Neural progenitor cell (in vitro differentiated cells): Measurements from ENCODE around the gene MRPL4. TPM values are rescaled to one million over a fixed set of nuclear protein-coding genes. Genes with fewer than 3 reads are reported as not detected.
"Not testable (repeated sequence)": the region's sequence is repeated elsewhere in the genome, so short reads cannot be mapped to it uniquely, and the experiment has no call there.

ENCODE experiments used
- DNase-seq: peaks from one replicate; pipeline ENCODE4 v3.0.0-alpha.2; 2016; ENCODE audit warnings: low spot score
- H2AFZ ChIP-seq: fragments of 200-600 bp; sonication (generic); replicated peaks from 2 replicates; pipeline ENCODE4 v1.6.1; 2016; ENCODE audit warnings: antibody characterized with exemption
- H3F3A ChIP-seq: fragments of 200-600 bp; sonication (generic); 2 replicates; pipeline ENCODE4 v1.6.1; 2016; ENCODE audit warnings: antibody characterized with exemption, low read depth
- H3K27ac ChIP-seq: fragments of 200-600 bp; sonication (generic); 2 replicates; pipeline ENCODE4 v1.5.1; 2016; ENCODE audit warnings: mild to moderate bottlenecking
- H3K27me3 ChIP-seq: fragments of 200-600 bp; sonication (generic); 2 replicates; pipeline ENCODE4 v1.6.1; 2016; ENCODE audit warnings: mild to moderate bottlenecking, moderate library complexity
- H3K36me3 ChIP-seq: fragments of 200-600 bp; sonication (generic); 2 replicates; pipeline ENCODE4 v1.5.1; 2016
- H3K4me1 ChIP-seq: fragments of 200-600 bp; sonication (generic); 2 replicates; pipeline ENCODE4 v1.6.1; 2016; ENCODE audit warnings: mixed run types
- H3K4me2 ChIP-seq: fragments of 200-600 bp; sonication (generic); 2 replicates; pipeline ENCODE4 v1.6.1; 2016
- H3K4me3 ChIP-seq: fragments of 200-600 bp; sonication (generic); 2 replicates; pipeline ENCODE4 v1.5.1; 2016
- H3K79me2 ChIP-seq: fragments of 200-600 bp; sonication (generic); 2 replicates; pipeline ENCODE4 v1.6.1; 2016; ENCODE audit warnings: low read depth
- H3K9ac ChIP-seq: fragments of 200-600 bp; sonication (generic); 2 replicates; pipeline ENCODE4 v1.6.1; 2016
- H3K9me3 ChIP-seq: fragments of 200-600 bp; sonication (generic); 2 replicates; pipeline ENCODE4 v1.5.1; 2016; ENCODE audit warnings: low read depth
- H4K20me1 ChIP-seq: fragments of 200-600 bp; sonication (generic); 2 replicates; pipeline ENCODE4 v1.6.1; 2016; ENCODE audit warnings: low read depth
- H3K27ac Mint-ChIP-seq: 3 replicates; pipeline ENCODE4 v1.8.0; 2021; ENCODE audit warnings: mixed read lengths
- H3K27me3 Mint-ChIP-seq: 2 replicates; pipeline ENCODE4 v1.8.0; 2022; ENCODE audit warnings: low read depth, mild to moderate bottlenecking, inconsistent platforms, moderate library complexity, mixed read lengths; ENCODE audit not compliant: insufficient read depth
- H3K36me3 Mint-ChIP-seq: 3 replicates; pipeline ENCODE4 v1.8.0; 2021; ENCODE audit warnings: mixed read lengths
- H3K4me1 Mint-ChIP-seq: 3 replicates; pipeline ENCODE4 v1.8.0; 2021; ENCODE audit warnings: mixed read lengths
- H3K4me3 Mint-ChIP-seq: 3 replicates; pipeline ENCODE4 v1.8.0; 2021; ENCODE audit warnings: mild to moderate bottlenecking, moderate library complexity, mixed read lengths
- H3K9me3 Mint-ChIP-seq: 3 replicates; pipeline ENCODE4 v1.8.0; 2020; ENCODE audit warnings: mixed read lengths
- EZH2 ChIP-seq: fragments of 200-600 bp; sonication (generic); IDR thresholded peaks from 2 replicates; pipeline ENCODE4 v1.6.1; 2017; ENCODE audit warnings: antibody characterized with exemption, mild to moderate bottlenecking, moderate library complexity
- EZH2phosphoT487 ChIP-seq: fragments of 200-600 bp; sonication (generic); IDR thresholded peaks from 2 replicates; pipeline ENCODE4 v1.6.1; 2017; ENCODE audit warnings: antibody characterized with exemption
- total RNA-seq: library from RNA; depleted of rRNA; stranded (reverse); fragments of >200 nt; gene quantifications from 2 replicates; pipeline ENCODE4 v1.2.3, GENCODE V29; 2015; ENCODE audit warnings: low replicate concordance
- TF ChIP-seq, protein P1 (sequence below): fragments of 200-600 bp; sonication (generic); IDR thresholded peaks from 2 replicates; pipeline ENCODE4 v1.5.1; 2017; ENCODE audit warnings: antibody characterized with exemption, mild to moderate bottlenecking

MRPL4 gene
- total RNA-seq, 1 donor from 2014 or later: 22.5 TPM

DNA sequence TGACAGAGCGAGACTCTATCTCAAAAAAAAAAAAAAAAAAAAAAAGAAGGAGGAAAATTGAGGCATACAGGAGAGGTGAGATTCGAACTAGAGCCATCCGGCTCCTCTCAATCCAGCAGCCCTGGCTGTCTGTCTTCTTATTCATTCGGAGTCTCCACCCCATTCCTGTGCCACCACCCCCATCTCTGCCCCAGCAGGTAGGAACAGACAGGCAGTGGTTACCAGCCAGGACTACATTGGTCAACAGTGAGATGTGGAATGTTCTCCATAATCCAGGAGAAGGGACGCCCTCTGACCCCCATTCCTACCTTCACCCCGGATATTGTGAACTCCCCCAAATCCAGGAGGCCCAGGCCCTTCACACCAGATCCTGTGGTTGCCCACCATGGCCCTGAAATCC lies 14.3 kb upstream of the MRPL4 start:
- Mint-ChIP-seq H3K9me3 (no peaks in the 10 kb centered on the region), H3K4me3 (no peak overlapping the region), H3K36me3 (no peaks in the 10 kb centered on the region), H3K27me3 (no peaks in the 10 kb centered on the region), H3K4me1 (peaks cover 6% of the 10 kb centered on the region), H3K27ac (no peak overlapping the region)
- Histone ChIP-seq H4K20me1 (no peaks in the 10 kb centered on the region), H3F3A (no peaks in the 10 kb centered on the region), H3K9me3 (no peaks in the 10 kb centered on the region), H3K9ac (no peak overlapping the region), H2AFZ (no peak overlapping the region), H3K4me2 (no peak overlapping the region), H3K79me2 (no peaks in the 10 kb centered on the region), H3K27me3 (no peaks in the 10 kb centered on the region), H3K4me1 (no peaks in the 10 kb centered on the region), H3K27ac (no peak overlapping the region), H3K4me3 (no peak overlapping the region), H3K36me3 (no peaks in the 10 kb centered on the region)
- TF ChIP-seq EZH2phosphoT487 (no peak), EZH2 (no peak)
- TF ChIP-seq, protein P1, sequence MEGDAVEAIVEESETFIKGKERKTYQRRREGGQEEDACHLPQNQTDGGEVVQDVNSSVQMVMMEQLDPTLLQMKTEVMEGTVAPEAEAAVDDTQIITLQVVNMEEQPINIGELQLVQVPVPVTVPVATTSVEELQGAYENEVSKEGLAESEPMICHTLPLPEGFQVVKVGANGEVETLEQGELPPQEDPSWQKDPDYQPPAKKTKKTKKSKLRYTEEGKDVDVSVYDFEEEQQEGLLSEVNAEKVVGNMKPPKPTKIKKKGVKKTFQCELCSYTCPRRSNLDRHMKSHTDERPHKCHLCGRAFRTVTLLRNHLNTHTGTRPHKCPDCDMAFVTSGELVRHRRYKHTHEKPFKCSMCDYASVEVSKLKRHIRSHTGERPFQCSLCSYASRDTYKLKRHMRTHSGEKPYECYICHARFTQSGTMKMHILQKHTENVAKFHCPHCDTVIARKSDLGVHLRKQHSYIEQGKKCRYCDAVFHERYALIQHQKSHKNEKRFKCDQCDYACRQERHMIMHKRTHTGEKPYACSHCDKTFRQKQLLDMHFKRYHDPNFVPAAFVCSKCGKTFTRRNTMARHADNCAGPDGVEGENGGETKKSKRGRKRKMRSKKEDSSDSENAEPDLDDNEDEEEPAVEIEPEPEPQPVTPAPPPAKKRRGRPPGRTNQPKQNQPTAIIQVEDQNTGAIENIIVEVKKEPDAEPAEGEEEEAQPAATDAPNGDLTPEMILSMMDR: no peak
- DNase-seq: no peak

DNA sequence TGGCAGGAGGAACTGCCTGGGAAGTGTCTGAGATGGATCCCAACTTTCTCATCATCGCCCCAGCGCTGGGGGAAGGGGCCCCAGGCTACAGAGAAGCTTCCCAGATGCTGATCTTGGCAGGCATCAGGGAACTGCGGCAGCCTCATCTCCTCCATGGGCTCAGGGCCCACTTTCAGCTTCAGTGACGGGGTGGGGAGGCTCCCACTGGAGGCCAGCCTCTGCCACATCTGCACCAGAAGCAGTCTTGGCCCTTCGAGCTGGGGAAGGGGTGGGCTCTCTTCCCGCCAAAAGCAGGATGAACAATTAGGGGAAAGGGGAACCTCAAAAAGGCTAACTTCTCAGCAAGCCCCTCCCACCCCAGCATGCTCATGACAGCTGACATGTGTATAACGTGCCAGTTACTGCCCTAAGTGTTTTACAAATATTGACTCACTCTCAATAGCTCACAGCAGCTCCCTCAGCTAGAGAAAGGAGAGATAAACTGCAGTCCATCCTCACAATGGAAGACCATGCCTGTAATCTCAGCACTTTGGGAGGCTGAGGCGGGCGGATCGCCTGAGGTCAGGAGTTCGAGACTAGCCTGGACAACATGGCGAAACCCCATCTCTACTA lies 13.7 kb upstream of the MRPL4 start:
- Mint-ChIP-seq H3K36me3 (no peaks in the 10 kb centered on the region), H3K4me3 (no peak overlapping the region), H3K4me1 (peaks cover 6% of the 10 kb centered on the region), H3K27ac (no peak overlapping the region), H3K9me3 (no peaks in the 10 kb centered on the region), H3K27me3 (no peaks in the 10 kb centered on the region)
- Histone ChIP-seq H2AFZ (no peak overlapping the region), H3K36me3 (no peaks in the 10 kb centered on the region), H3K79me2 (no peaks in the 10 kb centered on the region), H3K4me1 (no peaks in the 10 kb centered on the region), H3K9ac (no peak overlapping the region), H3K4me2 (no peak overlapping the region), H3K27me3 (no peaks in the 10 kb centered on the region), H4K20me1 (no peaks in the 10 kb centered on the region), H3K9me3 (no peaks in the 10 kb centered on the region), H3K27ac (no peak overlapping the region), H3K4me3 (no peak overlapping the region), H3F3A (no peaks in the 10 kb centered on the region)
- TF ChIP-seq EZH2phosphoT487 (no peak), EZH2 (no peak)
- TF ChIP-seq, protein P1: no peak
- DNase-seq: no peak

GRCh38 chr19:10241826-10242449 lies 10.1 kb upstream of the MRPL4 start:
- not testable (repeated sequence) for H3K4me3 ChIP-seq, H3K4me3 Mint-ChIP-seq, H3K9ac ChIP-seq, H3K36me3 Mint-ChIP-seq, DNase-seq, H3K4me1 ChIP-seq, H3K9me3 Mint-ChIP-seq, H3K4me1 Mint-ChIP-seq, H3K27me3 Mint-ChIP-seq, H3K4me2 ChIP-seq, H3K27me3 ChIP-seq, H3K9me3 ChIP-seq, H2AFZ ChIP-seq, H3K27ac Mint-ChIP-seq, H3K27ac ChIP-seq, H3K79me2 ChIP-seq, H3F3A ChIP-seq, H4K20me1 ChIP-seq, H3K36me3 ChIP-seq

GRCh38 chr19:10243606-10244005 lies 8.4 kb upstream of the MRPL4 start:
- H3K4me1 Mint-ChIP-seq: no peaks in the 10 kb centered on the region
- DNase-seq: no peak

More at GRCh38 chr19:10243606-10244005, 8.4 kb upstream of the MRPL4 start:
- no peak overlapping the region for H3K27ac Mint-ChIP-seq
- no peak overlapping the region for H3K4me3 Mint-ChIP-seq
- TF ChIP-seq EZH2phosphoT487: no peak
- no peak for TF ChIP-seq EZH2
- TF ChIP-seq, protein P1: no peak
- H3K27ac ChIP-seq: no peak overlapping the region
- H3K4me3 ChIP-seq: no peak overlapping the region
- H3K36me3 ChIP-seq: no peaks in the 10 kb centered on the region
- H3K9ac ChIP-seq: no peak overlapping the region
- H3F3A ChIP-seq: no peaks in the 10 kb centered on the region
- H3K27me3 Mint-ChIP-seq: peaks cover 2% of the 10 kb centered on the region
- H3K36me3 Mint-ChIP-seq: no peaks in the 10 kb centered on the region
- H3K79me2 ChIP-seq: no peaks in the 10 kb centered on the region
- H3K9me3 Mint-ChIP-seq: no peaks in the 10 kb centered on the region
- H4K20me1 ChIP-seq: no peaks in the 10 kb centered on the region
- H2AFZ ChIP-seq: no peak overlapping the region
- no peaks in the 10 kb centered on the region for H3K9me3 ChIP-seq
- H3K4me1 ChIP-seq: no peaks in the 10 kb centered on the region
- no peaks in the 10 kb centered on the region for H3K27me3 ChIP-seq
- H3K4me2 ChIP-seq: no peak overlapping the region
